ENCODE data around the gene ESYT3.

DNA sequence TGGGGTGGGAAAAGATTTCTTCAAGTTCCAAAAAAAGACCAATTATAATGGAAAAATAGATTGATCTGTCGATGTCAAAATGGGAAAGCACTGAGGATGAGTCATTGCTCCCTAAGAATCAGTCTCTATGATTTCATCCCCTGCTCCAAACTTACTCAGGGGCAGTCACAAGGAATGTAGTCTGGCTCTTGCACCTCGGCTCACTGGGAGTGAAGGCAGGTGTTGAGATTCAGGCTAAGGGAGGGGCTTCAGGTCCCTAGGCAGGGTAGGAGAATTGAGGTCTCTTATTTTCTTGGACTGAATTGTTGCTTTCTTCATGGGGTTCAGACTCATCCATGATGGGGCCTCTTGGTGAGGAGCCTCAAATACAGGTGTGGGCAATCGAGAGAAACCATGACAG, 14.2 kb downstream of the ESYT3 start:
- TF ChIP-seq, protein P1, sequence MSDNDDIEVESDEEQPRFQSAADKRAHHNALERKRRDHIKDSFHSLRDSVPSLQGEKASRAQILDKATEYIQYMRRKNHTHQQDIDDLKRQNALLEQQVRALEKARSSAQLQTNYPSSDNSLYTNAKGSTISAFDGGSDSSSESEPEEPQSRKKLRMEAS (IDR thresholded peaks at IDR 0.05): no peak
- no peak for TF ChIP-seq YY1 (IDR thresholded peaks at IDR 0.05; ENCODE audit: low read depth)
- TF ChIP-seq NFIC (IDR thresholded peaks at IDR 0.05): no peak
- TF ChIP-seq, protein P2, sequence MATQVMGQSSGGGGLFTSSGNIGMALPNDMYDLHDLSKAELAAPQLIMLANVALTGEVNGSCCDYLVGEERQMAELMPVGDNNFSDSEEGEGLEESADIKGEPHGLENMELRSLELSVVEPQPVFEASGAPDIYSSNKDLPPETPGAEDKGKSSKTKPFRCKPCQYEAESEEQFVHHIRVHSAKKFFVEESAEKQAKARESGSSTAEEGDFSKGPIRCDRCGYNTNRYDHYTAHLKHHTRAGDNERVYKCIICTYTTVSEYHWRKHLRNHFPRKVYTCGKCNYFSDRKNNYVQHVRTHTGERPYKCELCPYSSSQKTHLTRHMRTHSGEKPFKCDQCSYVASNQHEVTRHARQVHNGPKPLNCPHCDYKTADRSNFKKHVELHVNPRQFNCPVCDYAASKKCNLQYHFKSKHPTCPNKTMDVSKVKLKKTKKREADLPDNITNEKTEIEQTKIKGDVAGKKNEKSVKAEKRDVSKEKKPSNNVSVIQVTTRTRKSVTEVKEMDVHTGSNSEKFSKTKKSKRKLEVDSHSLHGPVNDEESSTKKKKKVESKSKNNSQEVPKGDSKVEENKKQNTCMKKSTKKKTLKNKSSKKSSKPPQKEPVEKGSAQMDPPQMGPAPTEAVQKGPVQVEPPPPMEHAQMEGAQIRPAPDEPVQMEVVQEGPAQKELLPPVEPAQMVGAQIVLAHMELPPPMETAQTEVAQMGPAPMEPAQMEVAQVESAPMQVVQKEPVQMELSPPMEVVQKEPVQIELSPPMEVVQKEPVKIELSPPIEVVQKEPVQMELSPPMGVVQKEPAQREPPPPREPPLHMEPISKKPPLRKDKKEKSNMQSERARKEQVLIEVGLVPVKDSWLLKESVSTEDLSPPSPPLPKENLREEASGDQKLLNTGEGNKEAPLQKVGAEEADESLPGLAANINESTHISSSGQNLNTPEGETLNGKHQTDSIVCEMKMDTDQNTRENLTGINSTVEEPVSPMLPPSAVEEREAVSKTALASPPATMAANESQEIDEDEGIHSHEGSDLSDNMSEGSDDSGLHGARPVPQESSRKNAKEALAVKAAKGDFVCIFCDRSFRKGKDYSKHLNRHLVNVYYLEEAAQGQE (IDR thresholded peaks at IDR 0.05; ENCODE audit: low read depth): no peak
- TF ChIP-seq FOXM1 (IDR thresholded peaks at IDR 0.05; ENCODE audit: borderline replicate concordance, low read depth): no peak
- no peak for TF ChIP-seq RAD21 (IDR thresholded peaks at IDR 0.05; ENCODE audit: low read depth)

Data from Ishikawa (cell line).